Neural cell (in vitro differentiated cells): Measurements from ENCODE around the gene LMLN.

Experiments
- EP300 ChIP-seq: fragments of 450-650 bp; conservative IDR thresholded peaks from 2 replicates; pipeline ENCODE4 v1.6.1; 2014; ENCODE audit warnings: antibody characterized with exemption, mild to moderate bottlenecking, moderate library complexity; ENCODE audit not compliant: poor library complexity, severe bottlenecking
- POLR2AphosphoS5 ChIP-seq: IDR thresholded peaks from 2 replicates; pipeline ENCODE4 v1.6.1; 2012
- RAD21 ChIP-seq: fragments of 450-650 bp; conservative IDR thresholded peaks from 2 replicates; pipeline ENCODE4 v1.6.1; 2014; ENCODE audit warnings: antibody characterized with exemption, mild to moderate bottlenecking, moderate library complexity
- REST ChIP-seq: IDR thresholded peaks from 2 replicates; pipeline ENCODE4 v1.6.1; 2012; ENCODE audit warnings: borderline replicate concordance
- TF ChIP-seq, protein P1 (sequence below): fragments of 450-650 bp; IDR thresholded peaks from 2 replicates; pipeline ENCODE4 v1.5.1; 2014; ENCODE audit warnings: antibody characterized with exemption, mild to moderate bottlenecking, moderate library complexity; ENCODE audit not compliant: poor library complexity, severe bottlenecking

GRCh38 chr3:197951392-197951990 is 8.5 kb upstream of the LMLN start:
- TF ChIP-seq, protein P1, sequence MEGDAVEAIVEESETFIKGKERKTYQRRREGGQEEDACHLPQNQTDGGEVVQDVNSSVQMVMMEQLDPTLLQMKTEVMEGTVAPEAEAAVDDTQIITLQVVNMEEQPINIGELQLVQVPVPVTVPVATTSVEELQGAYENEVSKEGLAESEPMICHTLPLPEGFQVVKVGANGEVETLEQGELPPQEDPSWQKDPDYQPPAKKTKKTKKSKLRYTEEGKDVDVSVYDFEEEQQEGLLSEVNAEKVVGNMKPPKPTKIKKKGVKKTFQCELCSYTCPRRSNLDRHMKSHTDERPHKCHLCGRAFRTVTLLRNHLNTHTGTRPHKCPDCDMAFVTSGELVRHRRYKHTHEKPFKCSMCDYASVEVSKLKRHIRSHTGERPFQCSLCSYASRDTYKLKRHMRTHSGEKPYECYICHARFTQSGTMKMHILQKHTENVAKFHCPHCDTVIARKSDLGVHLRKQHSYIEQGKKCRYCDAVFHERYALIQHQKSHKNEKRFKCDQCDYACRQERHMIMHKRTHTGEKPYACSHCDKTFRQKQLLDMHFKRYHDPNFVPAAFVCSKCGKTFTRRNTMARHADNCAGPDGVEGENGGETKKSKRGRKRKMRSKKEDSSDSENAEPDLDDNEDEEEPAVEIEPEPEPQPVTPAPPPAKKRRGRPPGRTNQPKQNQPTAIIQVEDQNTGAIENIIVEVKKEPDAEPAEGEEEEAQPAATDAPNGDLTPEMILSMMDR = no peak
- TF ChIP-seq REST (no peak), RAD21 (no peak), EP300 (no peak), POLR2AphosphoS5 (no peak)
